HL-60 (cell line): ENCODE measurements around the gene RBM27.

Source experiments
- GABPA ChIP-seq: IDR thresholded peaks from 2 replicates; pipeline ENCODE4 v1.6.1; 2012; ENCODE audit warnings: low read depth
- POLR2AphosphoS5 ChIP-seq: IDR thresholded peaks from 2 replicates; pipeline ENCODE4 v1.6.1; 2012; ENCODE audit warnings: low read depth
- TF ChIP-seq, protein P1 (sequence below): IDR thresholded peaks from one replicate; pipeline ENCODE4 v1.5.1; 2011; ENCODE audit warnings: low read length, control low read depth, inconsistent platforms; ENCODE audit not compliant: insufficient read depth
- TF ChIP-seq, protein P2 (sequence below): IDR thresholded peaks from 2 replicates; pipeline ENCODE4 v1.6.1; 2012; ENCODE audit warnings: low read depth; ENCODE audit not compliant: insufficient replicate concordance

- TF ChIP-seq, protein P1, sequence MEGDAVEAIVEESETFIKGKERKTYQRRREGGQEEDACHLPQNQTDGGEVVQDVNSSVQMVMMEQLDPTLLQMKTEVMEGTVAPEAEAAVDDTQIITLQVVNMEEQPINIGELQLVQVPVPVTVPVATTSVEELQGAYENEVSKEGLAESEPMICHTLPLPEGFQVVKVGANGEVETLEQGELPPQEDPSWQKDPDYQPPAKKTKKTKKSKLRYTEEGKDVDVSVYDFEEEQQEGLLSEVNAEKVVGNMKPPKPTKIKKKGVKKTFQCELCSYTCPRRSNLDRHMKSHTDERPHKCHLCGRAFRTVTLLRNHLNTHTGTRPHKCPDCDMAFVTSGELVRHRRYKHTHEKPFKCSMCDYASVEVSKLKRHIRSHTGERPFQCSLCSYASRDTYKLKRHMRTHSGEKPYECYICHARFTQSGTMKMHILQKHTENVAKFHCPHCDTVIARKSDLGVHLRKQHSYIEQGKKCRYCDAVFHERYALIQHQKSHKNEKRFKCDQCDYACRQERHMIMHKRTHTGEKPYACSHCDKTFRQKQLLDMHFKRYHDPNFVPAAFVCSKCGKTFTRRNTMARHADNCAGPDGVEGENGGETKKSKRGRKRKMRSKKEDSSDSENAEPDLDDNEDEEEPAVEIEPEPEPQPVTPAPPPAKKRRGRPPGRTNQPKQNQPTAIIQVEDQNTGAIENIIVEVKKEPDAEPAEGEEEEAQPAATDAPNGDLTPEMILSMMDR: no peak
- TF ChIP-seq, protein P2, sequence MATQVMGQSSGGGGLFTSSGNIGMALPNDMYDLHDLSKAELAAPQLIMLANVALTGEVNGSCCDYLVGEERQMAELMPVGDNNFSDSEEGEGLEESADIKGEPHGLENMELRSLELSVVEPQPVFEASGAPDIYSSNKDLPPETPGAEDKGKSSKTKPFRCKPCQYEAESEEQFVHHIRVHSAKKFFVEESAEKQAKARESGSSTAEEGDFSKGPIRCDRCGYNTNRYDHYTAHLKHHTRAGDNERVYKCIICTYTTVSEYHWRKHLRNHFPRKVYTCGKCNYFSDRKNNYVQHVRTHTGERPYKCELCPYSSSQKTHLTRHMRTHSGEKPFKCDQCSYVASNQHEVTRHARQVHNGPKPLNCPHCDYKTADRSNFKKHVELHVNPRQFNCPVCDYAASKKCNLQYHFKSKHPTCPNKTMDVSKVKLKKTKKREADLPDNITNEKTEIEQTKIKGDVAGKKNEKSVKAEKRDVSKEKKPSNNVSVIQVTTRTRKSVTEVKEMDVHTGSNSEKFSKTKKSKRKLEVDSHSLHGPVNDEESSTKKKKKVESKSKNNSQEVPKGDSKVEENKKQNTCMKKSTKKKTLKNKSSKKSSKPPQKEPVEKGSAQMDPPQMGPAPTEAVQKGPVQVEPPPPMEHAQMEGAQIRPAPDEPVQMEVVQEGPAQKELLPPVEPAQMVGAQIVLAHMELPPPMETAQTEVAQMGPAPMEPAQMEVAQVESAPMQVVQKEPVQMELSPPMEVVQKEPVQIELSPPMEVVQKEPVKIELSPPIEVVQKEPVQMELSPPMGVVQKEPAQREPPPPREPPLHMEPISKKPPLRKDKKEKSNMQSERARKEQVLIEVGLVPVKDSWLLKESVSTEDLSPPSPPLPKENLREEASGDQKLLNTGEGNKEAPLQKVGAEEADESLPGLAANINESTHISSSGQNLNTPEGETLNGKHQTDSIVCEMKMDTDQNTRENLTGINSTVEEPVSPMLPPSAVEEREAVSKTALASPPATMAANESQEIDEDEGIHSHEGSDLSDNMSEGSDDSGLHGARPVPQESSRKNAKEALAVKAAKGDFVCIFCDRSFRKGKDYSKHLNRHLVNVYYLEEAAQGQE: no peak
- no peak for TF ChIP-seq POLR2AphosphoS5
- TF ChIP-seq GABPA: no peak
These were observed 17.8 kb downstream of the RBM27 start for GRCh38 chr5:146221234-146221633.
